K562 (cell line): Measurements from ENCODE around the gene BAIAP2. TPM values are rescaled to one million over a fixed set of nuclear protein-coding genes. Genes with fewer than 3 reads are reported as not detected.

Source experiments
- ATAC-seq: fragments of 200-7000 bp; cut with Tn5 transposase; 3 replicates; pipeline ENCODE4 v1.9.1; 2020; ENCODE audit warnings: moderate library complexity
- BruUV-seq: library from RNA; stranded (reverse); fragments of 400-500 nt; replicated peaks from 2 replicates; lab custom pipeline; 2021; lab: Mats Ljungman, UMichigan
- CTCF ChIA-PET: fragments of 300-600 bp; formaldehyde crosslinking; extraction: SDS; loops from one replicate; lab custom pipeline; 2021; ENCODE audit warnings: low intra/inter-chr PET ratio; lab: Yijun Ruan, JAX
- POLR2A ChIA-PET: fragments of 300-600, 350-650 bp; sonication (Branson Sonifier 250); formaldehyde crosslinking; extraction: SDS; loops from one replicate; lab custom pipeline; 2021; ENCODE audit warnings: antibody characterized with exemption, inconsistent platforms; lab: Yijun Ruan, JAX
- DNase-seq, 4 experiments: peaks; one replicate each; pipeline versions ENCODE4 v3.0.0 to v3.0.0-alpha.2; 2011 to 2018; ENCODE audit warnings: low spot score in 3 of 4, mixed read lengths in 3 of 4; ENCODE audit errors: extremely low read depth in 1 of 4
- FAIRE-seq: peaks from 2 replicates; lab custom pipeline; 2011; peaks lifted over from hg19 to GRCh38; lab: Jason Lieb, UNC
- H2AFZ ChIP-seq: 2 replicates; pipeline ENCODE4 v1.6.0; 2011; ENCODE audit warnings: low read depth, low read length, control low read depth, inconsistent platforms
- H3K27ac ChIP-seq: fragments of 200-600 bp; 3 replicates; pipeline ENCODE4 v1.8.0; 2011; ENCODE audit warnings: low read depth, mild to moderate bottlenecking, control low read depth, inconsistent platforms, low read length, moderate library complexity, mixed read lengths; ENCODE audit errors: extremely low read depth
- H3K27me3 ChIP-seq, 2 experiments: fragments of 300-600 bp in 1 of 2; 2 replicates in 1 of 2; 3 replicates in 1 of 2; pipeline versions ENCODE4 v1.6.0 to v1.8.0; 2011; ENCODE audit warnings: inconsistent platforms in 2 of 2, low read length in 2 of 2, mild to moderate bottlenecking in 1 of 2, mixed read lengths in 1 of 2, moderate library complexity in 1 of 2; ENCODE audit not compliant: control insufficient read depth in 2 of 2, insufficient read depth in 2 of 2
- H3K36me3 ChIP-seq: fragments of 300-600 bp; 3 replicates; pipeline ENCODE4 v1.8.0; 2011; ENCODE audit warnings: mild to moderate bottlenecking, low read length, inconsistent platforms; ENCODE audit not compliant: control insufficient read depth, insufficient read depth
- H3K4me1 ChIP-seq, 2 experiments: fragments of 200-600 bp in 1 of 2; replicated peaks in 1 of 2; 2 replicates in 1 of 2; 3 replicates in 1 of 2; pipeline versions ENCODE4 v1.5.1 to v1.8.0; 2011; ENCODE audit warnings: inconsistent platforms in 2 of 2, low read length in 2 of 2, mild to moderate bottlenecking in 1 of 2, mixed read lengths in 1 of 2, moderate library complexity in 1 of 2; ENCODE audit not compliant: control insufficient read depth in 2 of 2, insufficient read depth in 2 of 2
- H3K4me2 ChIP-seq: 2 replicates; pipeline ENCODE4 v1.6.1; 2011; ENCODE audit warnings: low read length, control low read depth, inconsistent platforms, mixed read lengths; ENCODE audit not compliant: insufficient read depth
- H3K4me3 ChIP-seq: fragments of 200-600 bp; sonication (generic), shearing (Covaris generic); 2 replicates; pipeline ENCODE4 v1.5.1; 2016; ENCODE audit warnings: control low read depth, inconsistent platforms
- H3K79me2 ChIP-seq: fragments of 200-600 bp; 3 replicates; pipeline ENCODE4 v1.8.0; 2011; ENCODE audit warnings: low read length, inconsistent platforms; ENCODE audit not compliant: control insufficient read depth, insufficient read depth
- H3K9ac ChIP-seq, 2 experiments: 2 replicates each; pipeline versions ENCODE4 v1.6.0 to v1.6.1; 2011; ENCODE audit warnings: low read depth in 2 of 2, low read length in 2 of 2, control low read depth in 1 of 2, inconsistent platforms in 1 of 2, mild to moderate bottlenecking in 1 of 2, mixed read lengths in 1 of 2; ENCODE audit not compliant: insufficient read depth in 1 of 2
- H3K9me1 ChIP-seq: one replicate; pipeline ENCODE4 v1.6.0; 2011; ENCODE audit warnings: inconsistent platforms, mild to moderate bottlenecking, low read length, moderate library complexity; ENCODE audit not compliant: control insufficient read depth, insufficient read depth
- H3K9me3 ChIP-seq: replicated peaks from 2 replicates; pipeline ENCODE4 v1.5.1; 2011; ENCODE audit warnings: low read depth, low read length, inconsistent platforms; ENCODE audit not compliant: control insufficient read depth, insufficient read depth
- H4K20me1 ChIP-seq: replicated peaks from 2 replicates; pipeline ENCODE4 v1.6.1; 2011; ENCODE audit warnings: low read length, inconsistent platforms, mixed read lengths; ENCODE audit not compliant: control insufficient read depth, insufficient read depth
- ATF2 ChIP-seq: sonication (generic); formaldehyde crosslinking; IDR thresholded peaks from 2 replicates; pipeline ENCODE4 v1.8.1; 2022; ENCODE audit warnings: missing genetic modification reagents
- ATF6 ChIP-seq: sonication (generic); formaldehyde crosslinking; IDR thresholded peaks from 2 replicates; pipeline ENCODE4 v1.4.0; 2020; ENCODE audit warnings: mild to moderate bottlenecking, missing genetic modification reagents
- ATF7 ChIP-seq: fragments of 450-650 bp; IDR thresholded peaks from 2 replicates; pipeline ENCODE4 v1.7.1; 2014; ENCODE audit warnings: mild to moderate bottlenecking, moderate library complexity
- HDAC2 ChIP-seq: fragments of 450-650 bp; IDR thresholded peaks from 2 replicates; pipeline ENCODE4 v1.6.1; 2016; ENCODE audit warnings: mild to moderate bottlenecking
- XRCC5 ChIP-seq: fragments of 200-400 bp; formaldehyde crosslinking; IDR thresholded peaks from 2 replicates; pipeline ENCODE4 v1.6.1; 2017; ENCODE audit warnings: low read depth, mild to moderate bottlenecking, low read length
- ZC3H4 ChIP-seq: sonication (generic); formaldehyde crosslinking; IDR thresholded peaks from 2 replicates; pipeline ENCODE4 v1.9.0; 2021; ENCODE audit warnings: missing genetic modification reagents, borderline replicate concordance
- WGBS: fragments of 100-300 bp; shearing (Covaris generic); methylation state at CpG from one replicate; pipeline ENCODE4 v1.1.6; 2016; ENCODE audit warnings: low coverage, mixed read lengths; ENCODE audit not compliant: insufficient coverage; ENCODE audit errors: missing lambda C conversion rate; 5-methylcytosine and 5-hydroxymethylcytosine counted together
- in situ Hi-C: fragments of 300-500 bp; cut with MboI; formaldehyde crosslinking; loops from 4 replicates; pipeline ENCODE4 v1.15.0; 2018; ENCODE audit warnings: inconsistent platforms, mixed read lengths
- intact Hi-C: fragments of 100-400 bp; cut with micrococcal nuclease; formaldehyde crosslinking; loops from 2 replicates; pipeline ENCODE4 v1.14.2; 2022
- polyA plus RNA-seq, 8 experiments: library from polyadenylated mRNA; depleted of rRNA in 4 of 8; stranded (reverse) in 5 of 8; unstranded in 3 of 8; fragments of >200 nt; fragmentation: Nextera tagmentation in 2 of 8; fragmentation: Illumina TruSeq in 1 of 8; extraction: Ambion mirVana in 2 of 8; extraction: Trizol in 1 of 8; gene quantifications; 2 replicates each; pipeline versions ENCODE4 v1.2.1 to v1.2.3, GENCODE V29; 2011 to 2014; ENCODE audit warnings: inconsistent platforms in 1 of 8, missing spikeins in 1 of 8
- total RNA-seq, 7 experiments: library from RNA; depleted of rRNA in 6 of 7; stranded (reverse); fragments of >200 nt in 6 of 7; fragmentation: Illumina TruSeq in 2 of 7; extraction: Trizol in 2 of 7; gene quantifications; 2 replicates each; pipeline versions ENCODE4 v1.2.1 to v1.2.3, GENCODE V29; 2011 to 2021; ENCODE audit warnings: low replicate concordance in 1 of 7
- TF ChIP-seq, protein P1 (sequence below): fragments of 450-650 bp; IDR thresholded peaks from 2 replicates; pipeline ENCODE4 v1.6.1; 2017; ENCODE audit warnings: antibody characterized with exemption
- TF ChIP-seq, protein P2 (sequence below), 3 experiments: fragments of 200-800 bp in 1 of 3; sonication (Bioruptor generic) in 1 of 3; sonication (generic) in 1 of 3; formaldehyde crosslinking in 1 of 3; IDR thresholded peaks; 2 replicates each; pipeline versions ENCODE4 v1.6.1 to v1.8.0; 2016 to 2022; ENCODE audit warnings: mild to moderate bottlenecking in 2 of 3, missing compliant biosample characterization in 2 of 3, missing genetic modification characterization in 2 of 3, missing genetic modification reagents in 1 of 3

The BAIAP2 gene
- total and polyA plus RNA-seq, 9 of the 15 experiments (the other 6 are each of a cell fraction or from before 2014, with no cell fraction given), result 2.3 to 51.6 (median 18.4) TPM

GRCh38 chr17:81128338-81128737 is 93.4 kb downstream of the BAIAP2 start:
- in situ Hi-C loops, result loop anchor here (25.0 kb wide), 1 partner anchor 109 kb away; the partner anchor contains the start of genes NDUFAF8 and TEPSIN
- Histone ChIP-seq H3K9me1 (no peaks in the 10 kb centered on the region), H3K27ac (no peak overlapping the region), H3K4me1 (peaks cover 4 to 86% of the 10 kb centered on the region in 2 experiments; a peak in 4 of 5 replicates), H3K36me3 (no peaks in the 10 kb centered on the region), H4K20me1 (peaks cover 6% of the 10 kb centered on the region; the same call in 1 of the 2 replicates), H3K79me2 (no peaks in the 10 kb centered on the region), H3K9ac (no peak overlapping the region; a peak in 1 of 4 replicates), H3K9me3 (no peaks in the 10 kb centered on the region)
- DNase-seq, result no peak
- no peak for ATAC-seq
- CTCF ChIA-PET, result no interaction called here
- TF ChIP-seq HDAC2, result no peak
- TF ChIP-seq, protein P1, sequence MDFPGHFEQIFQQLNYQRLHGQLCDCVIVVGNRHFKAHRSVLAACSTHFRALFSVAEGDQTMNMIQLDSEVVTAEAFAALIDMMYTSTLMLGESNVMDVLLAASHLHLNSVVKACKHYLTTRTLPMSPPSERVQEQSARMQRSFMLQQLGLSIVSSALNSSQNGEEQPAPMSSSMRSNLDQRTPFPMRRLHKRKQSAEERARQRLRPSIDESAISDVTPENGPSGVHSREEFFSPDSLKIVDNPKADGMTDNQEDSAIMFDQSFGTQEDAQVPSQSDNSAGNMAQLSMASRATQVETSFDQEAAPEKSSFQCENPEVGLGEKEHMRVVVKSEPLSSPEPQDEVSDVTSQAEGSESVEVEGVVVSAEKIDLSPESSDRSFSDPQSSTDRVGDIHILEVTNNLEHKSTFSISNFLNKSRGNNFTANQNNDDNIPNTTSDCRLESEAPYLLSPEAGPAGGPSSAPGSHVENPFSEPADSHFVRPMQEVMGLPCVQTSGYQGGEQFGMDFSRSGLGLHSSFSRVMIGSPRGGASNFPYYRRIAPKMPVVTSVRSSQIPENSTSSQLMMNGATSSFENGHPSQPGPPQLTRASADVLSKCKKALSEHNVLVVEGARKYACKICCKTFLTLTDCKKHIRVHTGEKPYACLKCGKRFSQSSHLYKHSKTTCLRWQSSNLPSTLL, result no peak
- TF ChIP-seq ATF6 (CRISPR knock-in tag), result no peak
- TF ChIP-seq, protein P2, sequence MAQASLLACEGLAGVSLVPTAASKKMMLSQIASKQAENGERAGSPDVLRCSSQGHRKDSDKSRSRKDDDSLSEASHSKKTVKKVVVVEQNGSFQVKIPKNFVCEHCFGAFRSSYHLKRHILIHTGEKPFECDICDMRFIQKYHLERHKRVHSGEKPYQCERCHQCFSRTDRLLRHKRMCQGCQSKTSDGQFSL (CRISPR knock-in tag; IDR thresholded peaks at IDR 0.05), result no peak
- TF ChIP-seq, protein P2 (tag; IDR thresholded peaks at IDR 0.05), result no peak
- no peak for TF ChIP-seq XRCC5
- no peak for TF ChIP-seq ZC3H4 (CRISPR knock-in tag)
- no peak for TF ChIP-seq ATF7
- TF ChIP-seq ATF2 (CRISPR knock-in tag), result no peak
- TF ChIP-seq, all 486 proteins: peak for 0
- no peak overlapping the region for H2AFZ ChIP-seq
- H3K4me2 ChIP-seq, result no peak overlapping the region
- intact Hi-C loops, result no loop called here
- no peak overlapping the region for H3K4me3 ChIP-seq
- peaks cover 9 to 21% of the 10 kb centered on the region in 2 experiments; a peak in 4 of 5 replicates for H3K27me3 ChIP-seq
- BruUV-seq, result no TSS peak
- FAIRE-seq, result no peak
- POLR2A ChIA-PET, result interaction anchor here (0.6 to 1.4 kb wide), 2 partner anchors 26 to 948 kb away, joined by 3 to 4 read pairs; no protein-coding TSS in a partner anchor
- WGBS, result 12% methylated on average over 14 of the region's 14 CpGs
